MCF 10A (cell line): Measurements from ENCODE around the gene DMGDH. TPM values are rescaled to one million over a fixed set of nuclear protein-coding genes. Genes with fewer than 3 reads are reported as not detected.
A peak's percentile ranks its signal among the peaks of the same experiment; 100 is the strongest.

Experiments used
- BruUV-seq: library from RNA; stranded (reverse); fragments of 400-500 nt; replicated peaks from 2 replicates; lab custom pipeline; 2021; lab: Mats Ljungman, UMichigan
- CTCF ChIA-PET: fragments of 300-600 bp; sonication (Branson Sonifier 250); formaldehyde crosslinking; extraction: SDS; loops from one replicate; lab custom pipeline; 2021; ENCODE audit warnings: antibody characterized with exemption, inconsistent platforms; lab: Yijun Ruan, JAX
- POLR2A ChIA-PET: fragments of 300-600, 350-650 bp; sonication (Branson Sonifier 250); formaldehyde crosslinking; extraction: SDS; loops from one replicate; lab custom pipeline; 2020; ENCODE audit warnings: antibody characterized with exemption, inconsistent platforms; lab: Yijun Ruan, JAX
- DNase-seq: peaks from one replicate; pipeline ENCODE4 v3.0.0-alpha.2; 2018; ENCODE audit not compliant: unreplicated experiment
- H3K27ac Mint-ChIP-seq: one replicate; pipeline ENCODE4 v1.8.0; 2022; ENCODE audit warnings: mild to moderate bottlenecking, low read depth, mixed read lengths; ENCODE audit not compliant: unreplicated experiment
- H3K27me3 Mint-ChIP-seq: one replicate; pipeline ENCODE4 v1.8.0; 2022; ENCODE audit warnings: mixed read lengths; ENCODE audit not compliant: insufficient read depth, unreplicated experiment
- H3K36me3 Mint-ChIP-seq: one replicate; pipeline ENCODE4 v1.8.0; 2022; ENCODE audit warnings: mild to moderate bottlenecking, moderate library complexity, mixed read lengths; ENCODE audit not compliant: insufficient read depth, unreplicated experiment
- H3K4me1 Mint-ChIP-seq: one replicate; pipeline ENCODE4 v1.8.0; 2022; ENCODE audit warnings: mixed read lengths; ENCODE audit not compliant: insufficient read depth, unreplicated experiment
- H3K4me3 Mint-ChIP-seq: one replicate; pipeline ENCODE4 v1.8.0; 2022; ENCODE audit warnings: mild to moderate bottlenecking, moderate library complexity, mixed read lengths; ENCODE audit not compliant: unreplicated experiment
- H3K9me3 Mint-ChIP-seq: one replicate; pipeline ENCODE4 v1.8.0; 2022; ENCODE audit warnings: mixed read lengths; ENCODE audit not compliant: unreplicated experiment
- CTCF ChIP-seq: fragments of 200-600 bp; IDR thresholded peaks from one replicate; pipeline ENCODE4 v1.8.0; 2022; ENCODE audit warnings: antibody characterized with exemption, mild to moderate bottlenecking; ENCODE audit not compliant: unreplicated experiment
- intact Hi-C: fragments of 100-400 bp; cut with micrococcal nuclease; formaldehyde crosslinking; loops from 2 replicates; pipeline ENCODE4 v1.14.1; 2022
- total RNA-seq: library from RNA; stranded (reverse); gene quantifications from 2 replicates; pipeline ENCODE4 v1.2.3, GENCODE V29; 2022

Gene DMGDH
- total RNA-seq, 1 experiment from 2014 or later: 9.2 TPM

- CTCF ChIA-PET: interaction anchor here (0.6 kb wide), 1 partner anchor 537 kb away, joined by 6 read pairs; no protein-coding TSS in a partner anchor
- intact Hi-C loops: no loop called here
- no peak overlapping the region for H3K27ac Mint-ChIP-seq
- no peak overlapping the region for H3K4me3 Mint-ChIP-seq
- no peaks in the 10 kb centered on the region for H3K36me3 Mint-ChIP-seq
- POLR2A ChIA-PET: no interaction called here
- H3K27me3 Mint-ChIP-seq: no peaks in the 10 kb centered on the region
- BruUV-seq: no TSS peak
- no peak for DNase-seq
- H3K9me3 Mint-ChIP-seq: no peaks in the 10 kb centered on the region
- no peak for TF ChIP-seq CTCF
- peaks cover 9% of the 10 kb centered on the region for H3K4me1 Mint-ChIP-seq
Measured at GRCh38 chr5:79077680-79078365, 8.3 kb upstream of the DMGDH start.

- H3K27ac Mint-ChIP-seq: no peak overlapping the region
- no peaks in the 10 kb centered on the region for H3K9me3 Mint-ChIP-seq
- intact Hi-C loops: no loop called here
- no peak overlapping the region for H3K4me3 Mint-ChIP-seq
- ChIA-PET POLR2A (interaction anchor here (0.6 kb wide), 1 partner anchor 536 kb away, joined by 5 read pairs; the partner anchor contains the start of gene TENT2), CTCF (interaction anchor here (0.6 to 1.4 kb wide), 2 partner anchors 56 to 86 kb away, joined by 3 to 7 read pairs; no protein-coding TSS in a partner anchor)
- peaks cover 9% of the 10 kb centered on the region for H3K4me1 Mint-ChIP-seq
- no peak for DNase-seq
- BruUV-seq: no TSS peak
- no peaks in the 10 kb centered on the region for H3K36me3 Mint-ChIP-seq
- TF ChIP-seq CTCF: no peak
- H3K27me3 Mint-ChIP-seq: no peaks in the 10 kb centered on the region
Measured at GRCh38 chr5:79076819-79077218, 7.3 kb upstream of the DMGDH start.

DNA sequence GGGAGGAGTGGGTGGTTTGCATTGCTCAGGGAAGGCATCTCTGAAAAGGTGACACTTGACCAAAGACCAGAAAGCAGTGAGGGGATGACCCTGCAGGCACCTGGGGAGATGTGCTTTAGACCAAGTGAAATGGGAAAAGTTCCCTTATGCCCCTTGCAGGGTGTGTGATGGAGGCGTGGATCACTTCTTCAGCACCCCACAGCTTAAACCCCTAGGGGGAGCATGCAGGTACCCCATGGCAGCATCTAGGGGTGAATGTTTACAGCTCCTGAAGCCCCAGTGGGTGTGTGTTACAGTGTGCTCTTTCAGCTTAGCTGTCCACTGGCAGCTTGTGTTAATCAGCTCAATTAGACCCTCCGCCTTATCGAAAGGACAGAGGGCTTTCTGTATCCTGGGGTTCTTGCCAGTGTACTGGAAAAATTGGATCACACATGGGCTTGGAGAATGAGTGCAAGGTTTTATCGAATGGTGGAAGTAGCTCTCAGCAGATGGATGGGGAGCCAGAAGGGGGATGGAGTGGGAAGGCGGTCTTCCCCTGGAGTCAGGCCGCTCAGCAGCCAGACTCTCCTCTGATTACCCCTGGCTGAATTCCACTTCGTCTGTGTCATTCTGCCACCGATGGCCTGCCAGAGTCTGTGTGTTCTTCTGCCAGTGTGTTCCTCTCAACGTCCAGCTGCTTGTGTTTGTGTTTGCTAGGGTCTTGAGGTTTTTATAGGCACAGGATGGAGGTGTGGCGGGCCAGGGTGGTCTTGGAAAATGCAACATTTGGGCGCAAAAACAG lies 6.4 kb upstream of the DMGDH start:
- ChIA-PET POLR2A (interaction anchor here (0.6 kb wide), 1 partner anchor 59 kb away, joined by 4 read pairs; no protein-coding TSS in a partner anchor), CTCF (interaction anchor here (1.4 to 4.0 kb wide), 2 partner anchors 51 to 55 kb away, joined by 7 to 21 read pairs; no protein-coding TSS in a partner anchor)
- no peak for TF ChIP-seq CTCF
- Mint-ChIP-seq H3K9me3 (no peaks in the 10 kb centered on the region), H3K4me1 (peaks cover 9% of the 10 kb centered on the region), H3K27ac (no peak overlapping the region), H3K27me3 (no peaks in the 10 kb centered on the region), H3K4me3 (no peak overlapping the region), H3K36me3 (no peaks in the 10 kb centered on the region)
- no TSS peak for BruUV-seq
- DNase-seq: no peak
- intact Hi-C loops: no loop called here

- intact Hi-C loops: no loop called here
- ChIA-PET CTCF (interaction anchor here (0.8 to 4.0 kb wide), 4 partner anchors 10 to 58 kb away, joined by 3 to 21 read pairs (median 4); no protein-coding TSS in a partner anchor), POLR2A (interaction anchor here (0.6 to 1.6 kb wide), 3 partner anchors 10 to 296 kb away, joined by 3 to 4 read pairs (median 4); partner anchors contain the start of gene ARSB)
- Mint-ChIP-seq H3K27ac (no peak overlapping the region), H3K4me3 (no peak overlapping the region), H3K27me3 (no peaks in the 10 kb centered on the region), H3K4me1 (peaks cover 9% of the 10 kb centered on the region), H3K9me3 (no peaks in the 10 kb centered on the region), H3K36me3 (no peaks in the 10 kb centered on the region)
- DNase-seq: peak; percentile 79
- TF ChIP-seq CTCF: no peak
- BruUV-seq: no TSS peak
Measured at GRCh38 chr5:79074641-79075040, 5.2 kb upstream of the DMGDH start.
